DMS79 (cell line): ENCODE results near the gene PPP2R5D.

Source experiments
- DNase-seq: peaks from one replicate; lab custom pipeline; 2025; lab: John Stamatoyannopoulos, UW

Gene PPP2R5D

GRCh38 chr6:43059168-43060033, 75.0 kb downstream of the PPP2R5D start, which contains the start of the genes KLC4 and MRPL2:
Gene KLC4, plus strand, starts transcription at chr6:43059631. Its CDS starts 1,705 bp downstream, at chr6:43061336.
Gene MRPL2, minus strand, starts transcription at chr6:43059434. Its CDS starts 53 bp downstream, at chr6:43059381.
- peak; percentile 98 for DNase-seq

- peak; percentile 31 for DNase-seq
These were observed 75.8 kb downstream of the PPP2R5D start for GRCh38 chr6:43060034-43060754.

- no peak for DNase-seq
These were observed 76.6 kb downstream of the PPP2R5D start for GRCh38 chr6:43060755-43061633.

- no peak for DNase-seq
These were observed 77.5 kb downstream of the PPP2R5D start for GRCh38 chr6:43061861-43062260.
